Epithelial cell of proximal tubule (primary cell): ENCODE data around the gene KRABD2.

Source experiments
- DNase-seq: peaks from one replicate; pipeline ENCODE4 v3.0.0-alpha.2; 2011; ENCODE audit warnings: low read depth
- H3K4me3 ChIP-seq: 2 replicates; pipeline ENCODE4 v1.5.1; 2011; ENCODE audit warnings: low read depth, mild to moderate bottlenecking, low read length
- TF ChIP-seq, protein P1 (sequence below): conservative IDR thresholded peaks from 2 replicates; pipeline ENCODE4 v1.5.1; 2012; ENCODE audit warnings: low read depth, mild to moderate bottlenecking, low read length

The KRABD2 gene

DNA sequence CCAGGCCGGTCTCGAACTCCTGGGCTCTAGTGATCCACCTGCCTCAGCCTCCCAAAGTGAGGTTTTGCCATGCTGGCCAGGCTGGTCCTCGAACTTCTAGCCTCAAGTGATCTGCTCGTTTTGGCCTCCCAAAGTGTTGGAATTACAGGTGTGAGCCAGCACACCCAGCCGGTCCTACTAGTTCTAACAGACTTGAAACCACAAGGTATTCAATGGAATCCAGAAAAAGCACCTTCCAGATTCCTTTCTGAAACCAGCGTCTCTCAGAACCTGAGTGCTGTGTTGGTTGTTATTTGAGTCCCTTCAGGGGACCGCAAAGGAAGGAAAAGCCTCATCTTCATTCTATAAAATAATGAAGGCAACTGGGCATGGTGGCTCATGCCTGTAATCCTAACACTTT lies 4.1 kb downstream of the KRABD2 start:
- DNase-seq, result no peak
- H3K4me3 ChIP-seq, result no peak overlapping the region
- TF ChIP-seq, protein P1, sequence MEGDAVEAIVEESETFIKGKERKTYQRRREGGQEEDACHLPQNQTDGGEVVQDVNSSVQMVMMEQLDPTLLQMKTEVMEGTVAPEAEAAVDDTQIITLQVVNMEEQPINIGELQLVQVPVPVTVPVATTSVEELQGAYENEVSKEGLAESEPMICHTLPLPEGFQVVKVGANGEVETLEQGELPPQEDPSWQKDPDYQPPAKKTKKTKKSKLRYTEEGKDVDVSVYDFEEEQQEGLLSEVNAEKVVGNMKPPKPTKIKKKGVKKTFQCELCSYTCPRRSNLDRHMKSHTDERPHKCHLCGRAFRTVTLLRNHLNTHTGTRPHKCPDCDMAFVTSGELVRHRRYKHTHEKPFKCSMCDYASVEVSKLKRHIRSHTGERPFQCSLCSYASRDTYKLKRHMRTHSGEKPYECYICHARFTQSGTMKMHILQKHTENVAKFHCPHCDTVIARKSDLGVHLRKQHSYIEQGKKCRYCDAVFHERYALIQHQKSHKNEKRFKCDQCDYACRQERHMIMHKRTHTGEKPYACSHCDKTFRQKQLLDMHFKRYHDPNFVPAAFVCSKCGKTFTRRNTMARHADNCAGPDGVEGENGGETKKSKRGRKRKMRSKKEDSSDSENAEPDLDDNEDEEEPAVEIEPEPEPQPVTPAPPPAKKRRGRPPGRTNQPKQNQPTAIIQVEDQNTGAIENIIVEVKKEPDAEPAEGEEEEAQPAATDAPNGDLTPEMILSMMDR, result no peak

DNA sequence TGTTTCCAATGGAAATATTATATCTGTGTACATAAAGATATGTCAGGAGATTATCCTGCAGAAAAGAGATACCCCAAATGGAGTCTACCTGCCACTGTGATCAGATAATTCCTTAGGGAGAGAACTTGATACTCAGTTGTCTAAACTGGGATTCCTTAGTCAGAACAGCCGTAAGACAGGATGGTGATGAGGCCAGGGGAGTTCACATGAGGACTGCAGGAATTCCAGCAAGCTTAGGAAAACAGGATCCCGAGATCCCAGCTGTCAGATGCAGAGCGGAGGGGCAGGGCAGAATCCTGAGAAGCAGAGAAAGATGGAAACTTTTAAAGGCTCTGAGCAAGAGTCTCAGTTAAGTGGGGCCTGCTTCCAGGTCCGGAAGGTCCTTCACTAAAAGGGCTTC lies 4.7 kb downstream of the KRABD2 start:
- TF ChIP-seq, protein P1, result no peak
- no peak overlapping the region for H3K4me3 ChIP-seq
- no peak for DNase-seq

DNA sequence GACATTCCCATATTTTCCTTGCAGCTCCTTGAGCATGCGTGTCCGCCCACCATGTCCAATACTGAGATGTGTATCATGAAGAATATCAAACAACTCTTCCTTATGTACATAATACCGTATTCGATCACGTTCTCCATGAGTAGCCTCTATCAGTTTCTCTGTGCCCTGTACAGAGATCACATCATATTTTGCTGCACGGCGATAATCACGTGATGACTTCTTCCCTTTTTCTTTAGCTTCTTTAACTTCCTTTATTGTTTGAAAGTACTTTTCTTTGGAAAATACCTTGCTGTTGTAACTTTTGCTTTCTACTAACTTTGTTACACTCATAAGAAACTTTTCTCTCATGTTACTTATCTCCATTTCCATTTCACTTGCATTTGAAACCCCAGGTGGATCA lies 6.6 kb downstream of the KRABD2 start:
- TF ChIP-seq, protein P1, result no peak
- no peak for DNase-seq
- H3K4me3 ChIP-seq, result no peak overlapping the region

DNA sequence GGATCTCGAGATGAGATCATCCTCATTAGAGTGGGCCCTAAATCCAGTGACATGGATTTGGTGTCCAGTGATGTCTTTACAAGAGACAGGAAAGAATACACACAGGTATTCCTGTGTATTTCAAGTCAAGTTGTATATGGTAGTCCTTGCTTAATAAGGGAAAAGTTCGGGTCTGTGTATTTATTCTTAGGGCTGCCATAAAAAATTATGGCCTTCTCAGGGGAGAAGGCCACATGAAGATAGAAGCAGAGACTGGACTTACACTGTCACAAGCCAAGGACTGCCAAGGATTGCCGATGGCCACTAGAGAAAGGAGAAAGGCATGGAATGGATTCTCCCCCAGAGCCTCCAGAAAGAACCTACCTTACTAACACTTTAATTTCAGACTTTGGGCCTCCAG lies 8.3 kb downstream of the KRABD2 start:
- H3K4me3 ChIP-seq, result no peak overlapping the region
- TF ChIP-seq, protein P1, result no peak
- DNase-seq, result no peak

DNA sequence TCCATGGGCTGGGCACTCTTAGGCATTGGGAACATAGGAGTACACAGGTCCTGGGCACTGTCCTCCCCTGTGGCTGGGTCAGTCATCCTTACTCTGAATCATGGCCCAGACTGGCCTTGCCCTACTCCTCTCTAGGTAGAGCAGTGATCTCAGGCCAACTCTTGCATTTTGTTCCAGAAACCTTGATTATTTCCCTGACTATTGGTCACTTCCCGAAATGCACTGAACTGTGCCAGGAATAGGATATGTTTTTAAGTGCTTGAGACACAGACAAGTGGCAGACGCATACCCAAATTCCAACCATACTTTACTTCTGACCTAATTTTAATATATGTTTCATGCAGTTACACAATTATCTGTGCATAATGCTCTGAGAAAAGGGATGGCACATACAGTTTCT lies 10.3 kb downstream of the KRABD2 start:
- TF ChIP-seq, protein P1, result no peak
- no peak overlapping the region for H3K4me3 ChIP-seq
- DNase-seq, result no peak

DNA sequence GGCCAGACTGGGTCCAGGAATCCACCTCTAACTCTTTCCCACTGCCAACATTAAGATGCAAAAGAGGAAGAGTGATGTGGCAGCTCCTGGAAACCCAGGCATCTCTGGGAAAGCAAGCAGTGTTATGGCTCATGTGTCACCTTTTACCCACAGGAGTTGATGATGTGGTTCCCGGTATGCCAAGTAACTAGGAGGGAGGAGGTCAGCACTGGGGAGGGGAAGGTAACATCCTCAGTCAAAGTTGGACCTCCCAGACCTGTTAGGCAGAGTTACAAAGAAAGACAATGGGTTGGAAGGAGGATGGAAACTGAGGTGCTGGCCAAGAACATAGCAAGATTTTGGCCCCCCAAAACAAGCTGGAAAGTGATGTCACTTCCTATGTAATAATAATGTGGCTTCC lies 11.4 kb downstream of the KRABD2 start:
- no peak overlapping the region for H3K4me3 ChIP-seq
- no peak for DNase-seq
- TF ChIP-seq, protein P1, result no peak

DNA sequence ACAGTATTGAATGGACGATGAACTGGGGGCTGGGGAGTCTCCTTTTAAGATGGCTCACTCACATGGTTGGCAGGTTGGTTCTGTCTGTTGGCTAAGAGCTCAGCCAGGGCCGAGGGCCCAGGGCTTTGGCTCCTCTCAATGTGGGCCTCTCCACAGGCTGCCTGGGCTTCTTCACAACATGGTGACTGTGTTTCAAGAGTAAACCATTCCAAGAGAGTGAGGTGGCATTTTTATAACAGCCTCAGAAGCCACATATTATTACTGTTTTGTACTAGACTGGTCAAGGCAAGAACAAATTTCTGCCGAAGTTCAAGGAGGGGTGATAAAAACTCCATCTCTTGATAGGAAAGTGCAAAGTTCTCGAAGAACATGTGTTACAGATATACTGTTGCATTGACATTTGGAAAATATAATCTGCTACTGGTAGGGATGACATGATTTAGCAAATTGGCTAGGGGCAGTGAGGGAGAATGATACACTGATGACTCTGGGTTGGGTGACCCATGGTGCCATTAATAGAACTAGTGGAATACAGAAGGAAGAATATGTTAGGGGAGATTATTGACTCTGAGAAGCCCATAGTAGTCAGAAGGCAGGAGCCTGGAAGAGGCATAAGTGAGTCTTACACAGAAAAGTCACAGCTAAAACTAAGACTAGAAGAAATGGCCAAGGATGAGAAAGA lies 13.7 kb downstream of the KRABD2 start:
- TF ChIP-seq, protein P1, result no peak
- DNase-seq, result no peak
- no peak overlapping the region for H3K4me3 ChIP-seq
